ENCODE data around the gene GADD45B. TPM values are rescaled to one million over a fixed set of nuclear protein-coding genes. Genes with fewer than 3 reads are reported as not detected.
A peak's percentile ranks its signal among the peaks of the same experiment; 100 is the strongest.

The GADD45B gene
- total RNA-seq, 2 donors from 2014 or later: 16.5 to 23.6 TPM

- peak overlapping the region; percentile 64 for H3K27ac ChIP-seq (ENCODE audit: low read depth, low read length)
- H3K9me3 Mint-ChIP-seq: no peaks in the 10 kb centered on the region
- H3K36me3 Mint-ChIP-seq (ENCODE audit: low read depth): no peaks in the 10 kb centered on the region
- 63 to 85% methylated on average over 17 to 20 of the region's 20 CpGs for WGBS, 2 experiments (ENCODE audit: insufficient coverage in 1 of 2, insufficient read length in 1 of 2)
- peak; percentile 58 for TF ChIP-seq CTCF (conservative IDR thresholded peaks at IDR 0.05)
- H3K27me3 ChIP-seq (ENCODE audit: control insufficient read depth, insufficient read depth, low read length, poor library complexity, severe bottlenecking): no peaks in the 10 kb centered on the region
- DNase-seq: no peak
- no peaks in the 10 kb centered on the region for H3K9me3 ChIP-seq (ENCODE audit: control insufficient read depth, low read length)
- peak overlapping the region; percentile 11 for H3K9ac ChIP-seq (ENCODE audit: extremely low read depth, low read length, poor library complexity, severe bottlenecking)
- H3K36me3 ChIP-seq (ENCODE audit: control insufficient read depth, insufficient read depth, low read length): no peaks in the 10 kb centered on the region
- no peak overlapping the region for H3K4me3 Mint-ChIP-seq
- peak overlapping the region; percentile 74 for H3K27ac Mint-ChIP-seq
- no peak overlapping the region for H3K4me3 ChIP-seq (ENCODE audit: low read length)
- no peaks in the 10 kb centered on the region for H3K4me1 Mint-ChIP-seq
- H3K4me1 ChIP-seq (ENCODE audit: control insufficient read depth, insufficient read depth, low read length): no peaks in the 10 kb centered on the region
- no peaks in the 10 kb centered on the region for H3K27me3 Mint-ChIP-seq (ENCODE audit: insufficient read depth)
These were observed 47.8 kb downstream of the GADD45B start for GRCh38 chr19:2523630-2524311.

- Mint-ChIP-seq H3K4me3 (no peak overlapping the region), H3K27ac (peak overlapping the region; percentile 39)
- TF ChIP-seq CTCF (conservative IDR thresholded peaks at IDR 0.05): no peak
These were observed 48.5 kb downstream of the GADD45B start for GRCh38 chr19:2524361-2524839.

GRCh38 chr19:2524840-2525723 is 49.2 kb downstream of the GADD45B start:
- no peak overlapping the region for H3K9ac ChIP-seq (ENCODE audit: extremely low read depth, low read length, poor library complexity, severe bottlenecking)

More at GRCh38 chr19:2524361-2524839, 48.5 kb downstream of the GADD45B start:
- no peak overlapping the region for H3K4me3 ChIP-seq (ENCODE audit: low read length)
- no peaks in the 10 kb centered on the region for H3K9me3 Mint-ChIP-seq
- DNase-seq: no peak
- no peaks in the 10 kb centered on the region for H3K27me3 ChIP-seq (ENCODE audit: control insufficient read depth, insufficient read depth, low read length, poor library complexity, severe bottlenecking)
- H3K9me3 ChIP-seq (ENCODE audit: control insufficient read depth, low read length): no peaks in the 10 kb centered on the region
- no peak overlapping the region for H3K9ac ChIP-seq (ENCODE audit: extremely low read depth, low read length, poor library complexity, severe bottlenecking)
- no peaks in the 10 kb centered on the region for H3K27me3 Mint-ChIP-seq (ENCODE audit: insufficient read depth)
- H3K36me3 ChIP-seq (ENCODE audit: control insufficient read depth, insufficient read depth, low read length): no peaks in the 10 kb centered on the region
- H3K4me1 ChIP-seq (ENCODE audit: control insufficient read depth, insufficient read depth, low read length): no peaks in the 10 kb centered on the region
- no peaks in the 10 kb centered on the region for H3K4me1 Mint-ChIP-seq
- H3K36me3 Mint-ChIP-seq (ENCODE audit: low read depth): no peaks in the 10 kb centered on the region
- no peak overlapping the region for H3K27ac ChIP-seq (ENCODE audit: low read depth, low read length)
- WGBS, 2 experiments (ENCODE audit: insufficient coverage in 1 of 2, insufficient read length in 1 of 2): 91 to 96% methylated on average over 14 to 16 of the region's 16 CpGs

More at GRCh38 chr19:2524840-2525723, 49.2 kb downstream of the GADD45B start:
- no peaks in the 10 kb centered on the region for H3K9me3 ChIP-seq (ENCODE audit: control insufficient read depth, low read length)
- peak overlapping the region; percentile 17 for H3K27ac ChIP-seq (ENCODE audit: low read depth, low read length)
- H3K4me1 Mint-ChIP-seq: no peaks in the 10 kb centered on the region
- no peak overlapping the region for H3K4me3 ChIP-seq (ENCODE audit: low read length)
- H3K27me3 Mint-ChIP-seq (ENCODE audit: insufficient read depth): no peaks in the 10 kb centered on the region
- H3K27me3 ChIP-seq (ENCODE audit: control insufficient read depth, insufficient read depth, low read length, poor library complexity, severe bottlenecking): no peaks in the 10 kb centered on the region
- H3K4me1 ChIP-seq (ENCODE audit: control insufficient read depth, insufficient read depth, low read length): no peaks in the 10 kb centered on the region
- 64 to 78% methylated on average over 31 to 45 of the region's 45 CpGs for WGBS, 2 experiments (ENCODE audit: insufficient coverage in 1 of 2, insufficient read length in 1 of 2)
- H3K9me3 Mint-ChIP-seq: no peaks in the 10 kb centered on the region
- DNase-seq: peak; percentile 57
- H3K36me3 ChIP-seq (ENCODE audit: control insufficient read depth, insufficient read depth, low read length): no peaks in the 10 kb centered on the region
- H3K4me3 Mint-ChIP-seq: no peak overlapping the region
- no peaks in the 10 kb centered on the region for H3K36me3 Mint-ChIP-seq (ENCODE audit: low read depth)
- TF ChIP-seq CTCF (conservative IDR thresholded peaks at IDR 0.05): no peak
- no peak overlapping the region for H3K27ac Mint-ChIP-seq
